IMR-90 (cell line): ENCODE data around the gene ANKRD11. TPM values are rescaled to one million over a fixed set of nuclear protein-coding genes. Genes with fewer than 3 reads are reported as not detected.

Source experiments
- ATAC-seq: fragments of 200-7000 bp; cut with Tn5 transposase; 2 replicates; pipeline ENCODE4 v1.9.1; 2020; ENCODE audit warnings: low read depth, mild to moderate bottlenecking, moderate library complexity
- BruUV-seq: library from RNA; stranded (reverse); fragments of 400-500 nt; replicated peaks from 2 replicates; lab custom pipeline; 2021; lab: Mats Ljungman, UMichigan
- CTCF ChIA-PET: fragments of 300-600 bp; formaldehyde crosslinking; extraction: SDS; loops from one replicate; lab custom pipeline; 2021; ENCODE audit warnings: antibody characterized with exemption; lab: Yijun Ruan, JAX
- POLR2A ChIA-PET: fragments of 300-600 bp; sonication (Branson Sonifier 250); formaldehyde crosslinking; loops from one replicate; lab custom pipeline; 2022; ENCODE audit warnings: antibody characterized with exemption; ENCODE audit not compliant: unreplicated experiment; lab: Charles Lee
- DNase-seq: peaks from one replicate; pipeline ENCODE4 v3.0.0; 2013
- H2AFZ ChIP-seq: replicated peaks from 2 replicates; pipeline ENCODE3; 2013; ENCODE audit warnings: low read length, mild to moderate bottlenecking; ENCODE audit not compliant: poor library complexity
- H2AK5ac ChIP-seq: 2 replicates; pipeline ENCODE4 v1.6.1; 2013; ENCODE audit warnings: low read depth, low read length, inconsistent platforms
- H2AK9ac ChIP-seq: replicated peaks from 2 replicates; pipeline ENCODE3; 2013; ENCODE audit warnings: mild to moderate bottlenecking, low read depth, low read length, moderate library complexity; ENCODE audit not compliant: poor library complexity
- H2BK120ac ChIP-seq: 2 replicates; pipeline ENCODE4 v1.6.1; 2013; ENCODE audit warnings: low read depth, low read length, inconsistent platforms
- H2BK15ac ChIP-seq: 3 replicates; pipeline ENCODE4 v1.6.1; 2013; ENCODE audit warnings: low read depth, low read length, inconsistent platforms
- H2BK20ac ChIP-seq: 2 replicates; pipeline ENCODE4 v1.6.1; 2013; ENCODE audit warnings: low read depth, mild to moderate bottlenecking, inconsistent platforms, low read length, moderate library complexity
- H2BK5ac ChIP-seq: 2 replicates; pipeline ENCODE4 v1.6.1; 2013; ENCODE audit warnings: mild to moderate bottlenecking, low read depth, low read length, inconsistent platforms; ENCODE audit not compliant: poor library complexity, severe bottlenecking
- H3K14ac ChIP-seq: replicated peaks from 2 replicates; pipeline ENCODE4 v1.6.1; 2013; ENCODE audit warnings: low read depth, low read length, inconsistent platforms
- H3K18ac ChIP-seq: 2 replicates; pipeline ENCODE4 v1.6.1; 2013; ENCODE audit warnings: low read depth, low read length, control low read depth
- H3K23ac ChIP-seq: 2 replicates; pipeline ENCODE4 v1.6.1; 2013; ENCODE audit warnings: low read depth, low read length, inconsistent platforms
- H3K27ac ChIP-seq: 2 replicates; pipeline ENCODE4 v1.5.1; 2013; ENCODE audit warnings: mild to moderate bottlenecking, control low read depth, low read length; ENCODE audit not compliant: insufficient read depth
- H3K27me3 ChIP-seq: 2 replicates; pipeline ENCODE4 v1.6.1; 2013; ENCODE audit warnings: low read length; ENCODE audit not compliant: control insufficient read depth, insufficient read depth
- H3K36me3 ChIP-seq: 2 replicates; pipeline ENCODE4 v1.6.1; 2013; ENCODE audit warnings: low read length, mixed read lengths; ENCODE audit not compliant: control insufficient read depth, insufficient read depth
- H3K4ac ChIP-seq: 2 replicates; pipeline ENCODE4 v1.6.1; 2013; ENCODE audit warnings: low read depth, low read length, inconsistent platforms
- H3K4me1 ChIP-seq: 2 replicates; pipeline ENCODE4 v1.6.1; 2013; ENCODE audit warnings: low read length, mixed read lengths; ENCODE audit not compliant: control insufficient read depth, insufficient read depth
- H3K4me2 ChIP-seq: 2 replicates; pipeline ENCODE4 v1.6.1; 2013; ENCODE audit warnings: low read depth, mild to moderate bottlenecking, control low read depth, low read length, moderate library complexity
- H3K4me3 ChIP-seq: 2 replicates; pipeline ENCODE4 v1.5.1; 2013; ENCODE audit warnings: low read depth, mild to moderate bottlenecking, control low read depth, low read length, moderate library complexity; ENCODE audit not compliant: insufficient read depth
- H3K56ac ChIP-seq: 2 replicates; pipeline ENCODE4 v1.6.1; 2013; ENCODE audit warnings: low read length, inconsistent platforms; ENCODE audit not compliant: insufficient read depth; ENCODE audit errors: extremely low read depth
- H3K79me1 ChIP-seq, 2 experiments: 2 replicates each; pipeline ENCODE4 v1.6.1; 2013; ENCODE audit warnings: low read length in 2 of 2, inconsistent platforms in 1 of 2, low read depth in 1 of 2
- H3K9ac ChIP-seq: 2 replicates; pipeline ENCODE4 v1.6.1; 2013; ENCODE audit warnings: low read depth, low read length, control low read depth
- H3K9me1 ChIP-seq: 2 replicates; pipeline ENCODE4 v1.6.1; 2013; ENCODE audit warnings: low read length, inconsistent platforms; ENCODE audit not compliant: insufficient read depth
- H3K9me3 ChIP-seq: 2 replicates; pipeline ENCODE4 v1.6.1; 2013; ENCODE audit warnings: low read length; ENCODE audit not compliant: control insufficient read depth, insufficient read depth
- H4K20me1 ChIP-seq: 2 replicates; pipeline ENCODE4 v1.6.1; 2013; ENCODE audit warnings: low read length, inconsistent platforms; ENCODE audit not compliant: insufficient read depth
- H4K5ac ChIP-seq: 2 replicates; pipeline ENCODE4 v1.6.1; 2013; ENCODE audit warnings: mild to moderate bottlenecking, low read depth, low read length, control low read depth
- H4K8ac ChIP-seq, 2 experiments: 2 replicates each; pipeline ENCODE4 v1.6.1; 2013; ENCODE audit warnings: low read depth in 2 of 2, low read length in 2 of 2, control low read depth in 1 of 2, inconsistent platforms in 1 of 2
- H4K91ac ChIP-seq: 2 replicates; pipeline ENCODE4 v1.6.1; 2013; ENCODE audit warnings: low read depth, low read length, inconsistent platforms; ENCODE audit not compliant: insufficient read depth
- BHLHE40 ChIP-seq: fragments of 150-350 bp; IDR thresholded peaks from 2 replicates; pipeline ENCODE4 v1.6.1; 2016; ENCODE audit warnings: mild to moderate bottlenecking, low read depth, low read length
- CEBPB ChIP-seq: IDR thresholded peaks from 2 replicates; pipeline ENCODE4 v1.6.1; 2012; ENCODE audit warnings: low read depth, low read length, improper control_type of control experiment
- CHD1 ChIP-seq: IDR thresholded peaks from 2 replicates; pipeline ENCODE4 v1.6.1; 2012; ENCODE audit warnings: low read depth, low read length, improper control_type of control experiment
- ELK1 ChIP-seq: fragments of 150-350 bp; IDR thresholded peaks from 2 replicates; pipeline ENCODE4 v1.6.1; 2016; ENCODE audit warnings: low read depth, mild to moderate bottlenecking, low read length, moderate library complexity, borderline replicate concordance
- FOS ChIP-seq: fragments of 150-350 bp; IDR thresholded peaks from 2 replicates; pipeline ENCODE4 v1.6.1; 2016; ENCODE audit warnings: low read depth, low read length
- MAFK ChIP-seq: IDR thresholded peaks from 2 replicates; pipeline ENCODE4 v1.6.1; 2012; ENCODE audit warnings: low read depth, low read length, improper control_type of control experiment
- MAZ ChIP-seq: IDR thresholded peaks from 2 replicates; pipeline ENCODE4 v1.6.1; 2012; ENCODE audit warnings: low read depth, mild to moderate bottlenecking, low read length, improper control_type of control experiment, moderate library complexity, borderline replicate concordance
- NFE2L2 ChIP-seq: fragments of 150-350 bp; IDR thresholded peaks from 2 replicates; pipeline ENCODE4 v1.6.1; 2016; ENCODE audit warnings: low read depth, mild to moderate bottlenecking, low read length
- POLR2A ChIP-seq: IDR thresholded peaks from 2 replicates; pipeline ENCODE4 v1.6.1; 2012; ENCODE audit warnings: mild to moderate bottlenecking, low read depth, low read length
- RAD21 ChIP-seq: IDR thresholded peaks from 2 replicates; pipeline ENCODE4 v1.6.1; 2012; ENCODE audit warnings: low read length, improper control_type of control experiment
- RCOR1 ChIP-seq: IDR thresholded peaks from 2 replicates; pipeline ENCODE4 v1.6.1; 2012; ENCODE audit warnings: mild to moderate bottlenecking, low read length, improper control_type of control experiment; ENCODE audit not compliant: insufficient replicate concordance
- RFX5 ChIP-seq: IDR thresholded peaks from 2 replicates; pipeline ENCODE4 v1.8.0; 2012; ENCODE audit warnings: low read depth, mild to moderate bottlenecking, low read length, moderate library complexity
- SMC3 ChIP-seq: fragments of 150-350 bp; IDR thresholded peaks from 2 replicates; pipeline ENCODE4 v1.6.1; 2016; ENCODE audit warnings: low read depth, mild to moderate bottlenecking, antibody characterized with exemption, low read length, moderate library complexity
- WGBS, 2 experiments: methylation state at CpG; one replicate each; pipeline versions ENCODE4 v1.1.5 to v1.1.7; 2013; ENCODE audit warnings: missing lambda C conversion rate in 2 of 2; ENCODE audit not compliant: insufficient read length in 1 of 2; ENCODE audit errors: extremely low coverage in 2 of 2; 5-methylcytosine and 5-hydroxymethylcytosine counted together
- dilution Hi-C: fragments of 300-500 bp; cut with HindIII; formaldehyde crosslinking; loops from one replicate; pipeline ENCODE4 v1.14.3; 2018; ENCODE audit warnings: low sequenced_read_pairs; ENCODE audit not compliant: unreplicated experiment
- in situ Hi-C: fragments of 300-500 bp; cut with MboI; formaldehyde crosslinking; loops from 3 replicates; pipeline ENCODE4 v1.14.3; 2019; ENCODE audit warnings: low sequenced_read_pairs, inconsistent platforms, mixed read lengths
- intact Hi-C: fragments of 100-400 bp; cut with micrococcal nuclease; formaldehyde crosslinking; loops from 2 replicates; pipeline ENCODE4 v1.10.0; 2022
- polyA plus RNA-seq, 3 experiments: library from polyadenylated mRNA; depleted of rRNA; stranded (reverse); fragments of >200 nt; gene quantifications; 2 replicates each; pipeline ENCODE4 v1.2.3, GENCODE V29; 2012; ENCODE audit warnings: low replicate concordance in 1 of 3
- total RNA-seq: library from RNA; depleted of rRNA; stranded (reverse); fragments of >200 nt; gene quantifications from 2 replicates; pipeline ENCODE4 v1.2.3, GENCODE V29; 2012
- TF ChIP-seq, protein P1 (sequence below): conservative IDR thresholded peaks from 2 replicates; pipeline ENCODE4 v1.5.1; 2012; ENCODE audit warnings: mild to moderate bottlenecking, low read depth, low read length, improper control_type of control experiment
- TF ChIP-seq, protein P2 (sequence below): fragments of 150-350 bp; IDR thresholded peaks from 2 replicates; pipeline ENCODE4 v1.6.1; 2017; ENCODE audit warnings: mild to moderate bottlenecking, antibody characterized with exemption, low read length, low read depth

Gene ANKRD11
- total and polyA plus RNA-seq, 2 of the 4 experiments (the other 2 are of a cell fraction) = 46.8 to 71.9 TPM

DNA sequence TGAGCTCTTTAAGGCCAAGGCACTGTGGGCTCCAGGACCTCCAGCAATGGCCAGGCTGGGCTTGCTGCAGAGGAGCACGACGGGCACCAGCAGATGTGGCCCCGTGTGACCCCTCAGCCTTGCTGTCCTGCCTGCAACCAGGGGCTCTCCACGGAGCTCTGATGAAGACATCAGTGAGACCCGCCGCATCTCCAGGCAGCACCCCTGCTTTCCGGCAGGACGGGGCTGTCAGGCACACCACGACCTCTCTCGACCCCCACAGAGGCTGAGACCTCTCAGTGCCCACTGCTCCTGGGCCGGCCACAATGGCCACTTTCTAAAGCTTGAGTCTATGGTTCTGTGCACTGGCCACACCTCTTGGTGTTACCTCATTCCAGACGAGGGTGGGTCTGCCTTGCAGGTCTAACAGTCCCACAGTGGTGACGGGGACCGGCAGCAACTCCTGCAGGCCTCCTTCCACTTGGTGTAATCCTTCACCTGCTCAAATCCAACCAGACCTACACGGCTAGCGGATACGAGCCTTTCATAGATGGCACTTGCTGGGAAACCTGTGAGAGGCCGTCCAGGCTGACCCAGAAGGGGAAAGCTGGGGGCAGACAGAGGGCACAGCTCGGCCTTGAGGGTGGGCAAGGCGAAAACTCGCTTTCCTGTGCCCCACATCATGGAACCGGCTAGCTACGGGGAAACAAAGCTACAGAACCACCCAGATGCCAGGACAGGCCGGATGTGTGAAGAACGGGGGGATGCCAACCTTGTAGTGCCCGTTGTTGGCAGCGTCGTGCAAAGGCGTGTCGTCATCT, 202.4 kb downstream of the ANKRD11 start:
- H3K36me3 ChIP-seq = peaks cover 59% of the 10 kb centered on the region
- TF ChIP-seq CEBPB = no peak
- no peak for TF ChIP-seq CHD1
- TF ChIP-seq, protein P1, sequence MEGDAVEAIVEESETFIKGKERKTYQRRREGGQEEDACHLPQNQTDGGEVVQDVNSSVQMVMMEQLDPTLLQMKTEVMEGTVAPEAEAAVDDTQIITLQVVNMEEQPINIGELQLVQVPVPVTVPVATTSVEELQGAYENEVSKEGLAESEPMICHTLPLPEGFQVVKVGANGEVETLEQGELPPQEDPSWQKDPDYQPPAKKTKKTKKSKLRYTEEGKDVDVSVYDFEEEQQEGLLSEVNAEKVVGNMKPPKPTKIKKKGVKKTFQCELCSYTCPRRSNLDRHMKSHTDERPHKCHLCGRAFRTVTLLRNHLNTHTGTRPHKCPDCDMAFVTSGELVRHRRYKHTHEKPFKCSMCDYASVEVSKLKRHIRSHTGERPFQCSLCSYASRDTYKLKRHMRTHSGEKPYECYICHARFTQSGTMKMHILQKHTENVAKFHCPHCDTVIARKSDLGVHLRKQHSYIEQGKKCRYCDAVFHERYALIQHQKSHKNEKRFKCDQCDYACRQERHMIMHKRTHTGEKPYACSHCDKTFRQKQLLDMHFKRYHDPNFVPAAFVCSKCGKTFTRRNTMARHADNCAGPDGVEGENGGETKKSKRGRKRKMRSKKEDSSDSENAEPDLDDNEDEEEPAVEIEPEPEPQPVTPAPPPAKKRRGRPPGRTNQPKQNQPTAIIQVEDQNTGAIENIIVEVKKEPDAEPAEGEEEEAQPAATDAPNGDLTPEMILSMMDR = no peak
- no peak for TF ChIP-seq POLR2A
- TF ChIP-seq BHLHE40 = no peak
- TF ChIP-seq RAD21 = no peak
- no peak for TF ChIP-seq NFE2L2
- no peak for TF ChIP-seq RFX5
- TF ChIP-seq SMC3 = no peak
- TF ChIP-seq RCOR1 = no peak
- TF ChIP-seq MAFK = no peak
- no peak for TF ChIP-seq FOS
- TF ChIP-seq MAZ = no peak
- TF ChIP-seq, protein P2, sequence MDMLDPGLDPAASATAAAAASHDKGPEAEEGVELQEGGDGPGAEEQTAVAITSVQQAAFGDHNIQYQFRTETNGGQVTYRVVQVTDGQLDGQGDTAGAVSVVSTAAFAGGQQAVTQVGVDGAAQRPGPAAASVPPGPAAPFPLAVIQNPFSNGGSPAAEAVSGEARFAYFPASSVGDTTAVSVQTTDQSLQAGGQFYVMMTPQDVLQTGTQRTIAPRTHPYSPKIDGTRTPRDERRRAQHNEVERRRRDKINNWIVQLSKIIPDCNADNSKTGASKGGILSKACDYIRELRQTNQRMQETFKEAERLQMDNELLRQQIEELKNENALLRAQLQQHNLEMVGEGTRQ = no peak
- TF ChIP-seq ELK1 = no peak

More for the DNA sequence above, 202.4 kb downstream of the ANKRD11 start:
- no peak overlapping the region for H4K8ac ChIP-seq
- no peak overlapping the region for H2BK20ac ChIP-seq
- H3K27me3 ChIP-seq = no peaks in the 10 kb centered on the region
- H3K14ac ChIP-seq = no peak overlapping the region
- H2BK120ac ChIP-seq = no peak overlapping the region
- no TSS peak for BruUV-seq
- H4K20me1 ChIP-seq = peaks cover 46% of the 10 kb centered on the region
- H3K4me2 ChIP-seq = no peak overlapping the region
- dilution Hi-C loops (no loop called here), intact Hi-C loops (no loop called here), in situ Hi-C loops (no loop called here)
- H3K27ac ChIP-seq = no peak overlapping the region
- H3K23ac ChIP-seq = no peak overlapping the region
- ChIA-PET POLR2A (no interaction called here), CTCF (interaction anchor here (0.5 to 1.2 kb wide), 2 partner anchors 16 to 340 kb away, joined by 3 read pairs; no protein-coding TSS in a partner anchor)
- H3K56ac ChIP-seq = no peak overlapping the region
- H2AK9ac ChIP-seq = peak overlapping the region; percentile 25
- peaks cover 55 to 89% of the 10 kb centered on the region in 2 experiments for H3K79me1 ChIP-seq
- H4K5ac ChIP-seq = no peak overlapping the region
- H3K9ac ChIP-seq = no peak overlapping the region
- no peak overlapping the region for H2BK5ac ChIP-seq
- no peaks in the 10 kb centered on the region for H3K4me1 ChIP-seq
- 0 out of 2 replicates have a peak, but pooled peaks cover 3% of the 10 kb centered on the region for H3K9me1 ChIP-seq
- peak overlapping the region; percentile 53 for H2AFZ ChIP-seq
- no peak overlapping the region for H3K4me3 ChIP-seq
- H3K18ac ChIP-seq = no peak overlapping the region
- no peak overlapping the region for H3K4ac ChIP-seq
- 92% methylated on average over 20 of the region's 30 CpGs; no CpG with 5 or more reads in 1 of the 2 experiments for WGBS, 2 experiments
- ATAC-seq = no peak
- no peak overlapping the region for H2AK5ac ChIP-seq
- no peak overlapping the region for H2BK15ac ChIP-seq
- H3K9me3 ChIP-seq = no peaks in the 10 kb centered on the region
- no peak overlapping the region for H4K91ac ChIP-seq
- DNase-seq = no peak
